CD4-positive, alpha-beta T cell treated with Interferon gamma for 1 hour (primary cell): Measurements from ENCODE around the gene PKN2.

Source experiments
- DNase-seq: peaks from one replicate; pipeline ENCODE4 v3.0.0-alpha.2; 2020

PKN2 gene

GRCh38 chr1:88735909-88736308, 51.8 kb downstream of the PKN2 start:
- no peak for DNase-seq

- peak; percentile 11 for DNase-seq
Observed at GRCh38 chr1:88736633-88737248, 52.7 kb downstream of the PKN2 start.

GRCh38 chr1:88737338-88737927, 53.4 kb downstream of the PKN2 start:
- DNase-seq, result no peak

GRCh38 chr1:88740784-88741183, 56.7 kb downstream of the PKN2 start:
- DNase-seq, result no peak

GRCh38 chr1:88741413-88741812, 57.3 kb downstream of the PKN2 start:
- no peak for DNase-seq

- DNase-seq, result no peak
Observed at GRCh38 chr1:88742531-88742930, 58.5 kb downstream of the PKN2 start.

GRCh38 chr1:88744142-88744541, 60.1 kb downstream of the PKN2 start:
- no peak for DNase-seq

- no peak for DNase-seq
Observed at GRCh38 chr1:88746916-88747315, 62.8 kb downstream of the PKN2 start.

GRCh38 chr1:88751714-88752113, 67.6 kb downstream of the PKN2 start:
- DNase-seq, result no peak

GRCh38 chr1:88753506-88753905, 69.4 kb downstream of the PKN2 start:
- DNase-seq, result no peak

- DNase-seq, result no peak
Observed at GRCh38 chr1:88763649-88764406, 79.8 kb downstream of the PKN2 start.

GRCh38 chr1:88768187-88768586, 84.1 kb downstream of the PKN2 start:
- no peak for DNase-seq

- no peak for DNase-seq
Observed at GRCh38 chr1:88768816-88769215, 84.7 kb downstream of the PKN2 start.

GRCh38 chr1:88773540-88774150, 89.6 kb downstream of the PKN2 start:
- no peak for DNase-seq

GRCh38 chr1:88774151-88774556, 90.1 kb downstream of the PKN2 start:
- no peak for DNase-seq

GRCh38 chr1:88777604-88778149, 93.6 kb downstream of the PKN2 start:
- no peak for DNase-seq

GRCh38 chr1:88779880-88780279, 95.8 kb downstream of the PKN2 start:
- no peak for DNase-seq

- no peak for DNase-seq
Observed at GRCh38 chr1:88780485-88780884, 96.4 kb downstream of the PKN2 start.

GRCh38 chr1:88783145-88783544, 99.1 kb downstream of the PKN2 start:
- DNase-seq, result no peak

- no peak for DNase-seq
Observed at GRCh38 chr1:88784551-88784950, 100.5 kb downstream of the PKN2 start.

GRCh38 chr1:88787023-88787903, 103.2 kb downstream of the PKN2 start:
- DNase-seq, result no peak

GRCh38 chr1:88791192-88791591, 107.1 kb downstream of the PKN2 start:
- DNase-seq, result no peak

GRCh38 chr1:88799491-88799890, 115.4 kb downstream of the PKN2 start:
- no peak for DNase-seq
